HUDEP-2 (cell line): ENCODE results near the gene ARHGAP29.

Source experiments
- DNase-seq, 76 experiments: peaks; one replicate each; lab custom pipeline; 2025; ENCODE audit not compliant: unreplicated experiment in 76 of 76; lab: John Stamatoyannopoulos, UW

Gene ARHGAP29

GRCh38 chr1:94125551-94126514 is 111.6 kb downstream of the ARHGAP29 start:
- DNase-seq = no peak

GRCh38 chr1:94124538-94124937 is 112.8 kb downstream of the ARHGAP29 start:
- DNase-seq = no peak

- DNase-seq = no peak
Measured at GRCh38 chr1:94122201-94122970, 115.0 kb downstream of the ARHGAP29 start.
